Measurements from ENCODE around the gene RASA1. TPM values are rescaled to one million over a fixed set of nuclear protein-coding genes. Genes with fewer than 3 reads are reported as not detected.

Gene RASA1
- total and polyA plus RNA-seq, 11 donors: 5.7 to 21.9 (median 17.6) TPM

DNA sequence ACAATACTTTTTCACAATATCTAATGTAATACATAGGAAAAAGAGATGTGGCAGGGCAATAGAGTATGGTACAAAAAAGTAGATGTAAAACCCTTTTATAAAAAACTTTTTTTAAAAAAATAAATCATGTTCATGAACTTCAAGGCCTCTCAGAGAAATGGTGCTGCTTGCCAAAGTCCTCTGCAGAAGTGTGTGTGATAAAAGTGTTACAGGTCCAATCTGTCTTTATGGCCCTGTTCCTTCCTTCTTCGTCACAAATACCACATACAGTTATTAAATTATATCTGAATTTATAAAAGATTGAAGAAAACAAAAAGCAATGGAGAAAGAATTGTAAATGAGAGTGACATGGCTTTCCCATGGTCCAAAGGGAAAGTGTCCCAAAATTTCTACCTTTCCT is 166.8 kb downstream of the RASA1 start:
- Histone ChIP-seq H3K4me3 (no peak overlapping the region), H3K4me1 (no peaks in the 10 kb centered on the region), H3K36me3 (no peaks in the 10 kb centered on the region), H3K27ac (no peak overlapping the region), H3K9me3 (peaks cover 0 to 5% (median 0%) of the 10 kb centered on the region in 12 donors), H3K27me3 (no peaks in the 10 kb centered on the region)
- DNase-seq: no peak
- TF ChIP-seq, protein P1, sequence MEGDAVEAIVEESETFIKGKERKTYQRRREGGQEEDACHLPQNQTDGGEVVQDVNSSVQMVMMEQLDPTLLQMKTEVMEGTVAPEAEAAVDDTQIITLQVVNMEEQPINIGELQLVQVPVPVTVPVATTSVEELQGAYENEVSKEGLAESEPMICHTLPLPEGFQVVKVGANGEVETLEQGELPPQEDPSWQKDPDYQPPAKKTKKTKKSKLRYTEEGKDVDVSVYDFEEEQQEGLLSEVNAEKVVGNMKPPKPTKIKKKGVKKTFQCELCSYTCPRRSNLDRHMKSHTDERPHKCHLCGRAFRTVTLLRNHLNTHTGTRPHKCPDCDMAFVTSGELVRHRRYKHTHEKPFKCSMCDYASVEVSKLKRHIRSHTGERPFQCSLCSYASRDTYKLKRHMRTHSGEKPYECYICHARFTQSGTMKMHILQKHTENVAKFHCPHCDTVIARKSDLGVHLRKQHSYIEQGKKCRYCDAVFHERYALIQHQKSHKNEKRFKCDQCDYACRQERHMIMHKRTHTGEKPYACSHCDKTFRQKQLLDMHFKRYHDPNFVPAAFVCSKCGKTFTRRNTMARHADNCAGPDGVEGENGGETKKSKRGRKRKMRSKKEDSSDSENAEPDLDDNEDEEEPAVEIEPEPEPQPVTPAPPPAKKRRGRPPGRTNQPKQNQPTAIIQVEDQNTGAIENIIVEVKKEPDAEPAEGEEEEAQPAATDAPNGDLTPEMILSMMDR (IDR thresholded peaks at IDR 0.05): no peak
- TF ChIP-seq POLR2A (IDR thresholded peaks at IDR 0.05): no peak
- ATAC-seq: no peak
- 65 to 79% (median 69%) methylated on average over 1 of the region's 1 CpG for WGBS, 4 donors
- intact Hi-C loops (cut with DNase I): no loop called here

DNA sequence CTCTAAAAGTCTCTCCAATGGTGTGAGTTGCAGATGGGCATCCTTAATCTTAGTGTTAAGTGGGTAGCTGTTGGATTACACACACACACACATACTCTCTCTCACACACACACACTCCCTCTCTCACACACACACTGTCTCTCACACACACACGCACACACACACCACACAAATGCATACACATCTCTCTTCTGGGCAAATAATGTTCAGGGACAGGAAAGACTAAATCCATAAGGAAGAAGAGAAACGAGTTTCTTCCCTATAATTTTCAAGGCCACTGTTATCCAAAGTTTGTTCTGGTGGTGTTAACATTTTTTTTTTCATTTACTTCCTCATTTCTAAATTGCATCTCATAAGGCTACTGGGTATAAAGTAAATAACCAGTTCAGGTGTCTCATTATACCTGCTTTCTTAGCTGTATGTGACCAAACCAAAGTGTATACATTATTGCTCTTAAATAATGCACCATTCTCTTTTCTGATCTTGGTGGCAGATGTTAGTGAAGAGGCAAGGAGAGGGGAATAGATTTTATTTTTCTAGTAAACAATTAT is 167.5 kb downstream of the RASA1 start:
- Histone ChIP-seq H3K36me3 (no peaks in the 10 kb centered on the region), H3K27ac (no peak overlapping the region), H3K4me3 (no peak overlapping the region), H3K4me1 (no peaks in the 10 kb centered on the region), H3K9me3 (peaks cover 0 to 11% (median 0%) of the 10 kb centered on the region in 12 donors), H3K27me3 (no peaks in the 10 kb centered on the region)
- intact Hi-C loops (cut with DNase I): no loop called here
- ATAC-seq (no peak), DNase-seq (no peak)
- 64 to 72% (median 67%) methylated on average over 2 of the region's 2 CpGs for WGBS, 4 donors
- TF ChIP-seq, protein P1 (IDR thresholded peaks at IDR 0.05): no peak
- TF ChIP-seq POLR2A (IDR thresholded peaks at IDR 0.05): no peak

DNA sequence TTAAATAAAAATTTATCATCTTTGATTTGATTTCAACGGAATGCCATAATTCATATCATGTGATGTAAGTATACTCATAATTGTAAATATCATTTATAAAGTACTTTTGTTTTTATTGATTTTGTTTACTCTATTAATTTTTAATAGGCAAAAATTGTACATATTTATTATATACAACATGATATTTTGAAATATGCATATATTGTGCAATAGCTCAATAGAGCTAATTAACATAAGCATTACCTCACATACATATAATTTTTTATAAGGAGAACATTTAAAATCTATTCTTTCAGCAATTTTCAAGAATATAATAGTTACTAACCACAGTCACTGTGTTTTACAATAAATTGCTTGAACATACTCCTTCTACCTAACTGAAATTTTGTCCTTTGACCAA is 170.0 kb downstream of the RASA1 start:
- no peaks in the 10 kb centered on the region for H3K4me1 ChIP-seq
- 71 to 78% (median 77%) methylated on average over 1 of the region's 1 CpG for WGBS, 4 donors
- intact Hi-C loops (cut with DNase I): no loop called here

DNA sequence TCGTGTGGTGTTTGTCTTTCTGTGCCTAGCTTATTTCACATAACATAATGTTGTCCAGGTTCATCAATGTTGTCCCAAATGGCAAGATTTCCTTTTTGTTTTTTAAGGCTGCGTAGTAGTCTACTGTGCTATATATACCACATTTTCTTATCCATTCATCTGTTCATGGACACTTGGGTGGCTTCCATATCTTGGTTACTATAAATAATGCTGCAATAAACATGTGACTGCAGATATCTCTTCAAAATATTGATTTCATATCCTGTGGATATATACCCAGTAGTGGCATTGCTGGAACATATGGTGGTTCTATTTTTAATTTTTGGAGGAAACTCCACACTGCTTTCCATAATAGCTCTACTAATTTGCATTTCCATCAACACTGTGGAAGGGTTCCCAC is 170.5 kb downstream of the RASA1 start:
- DNase-seq (no peak), ATAC-seq (no peak)
- intact Hi-C loops (cut with DNase I): no loop called here
- Histone ChIP-seq H3K36me3 (no peaks in the 10 kb centered on the region), H3K27me3 (no peaks in the 10 kb centered on the region), H3K9me3 (peaks cover 0 to 15% (median 0%) of the 10 kb centered on the region in 12 donors), H3K4me1 (no peaks in the 10 kb centered on the region), H3K27ac (no peak overlapping the region), H3K4me3 (no peak overlapping the region)
- 69 to 77% (median 74%) methylated on average over 2 of the region's 2 CpGs for WGBS, 4 donors
- TF ChIP-seq, protein P1 (IDR thresholded peaks at IDR 0.05): no peak
- no peak for TF ChIP-seq POLR2A (IDR thresholded peaks at IDR 0.05)

More for the DNA sequence above, 170.0 kb downstream of the RASA1 start:
- TF ChIP-seq POLR2A (IDR thresholded peaks at IDR 0.05): no peak
- TF ChIP-seq, protein P1 (IDR thresholded peaks at IDR 0.05): no peak
- H3K27ac ChIP-seq: no peak overlapping the region
- ATAC-seq (no peak), DNase-seq (no peak)
- H3K27me3 ChIP-seq: no peaks in the 10 kb centered on the region
- no peaks in the 10 kb centered on the region for H3K36me3 ChIP-seq
- peaks cover 0 to 15% (median 0%) of the 10 kb centered on the region in 12 donors for H3K9me3 ChIP-seq
- H3K4me3 ChIP-seq: no peak overlapping the region

Other genes with a start within 250 kb of the RASA1 start
- gene CCNH, start 145.0 kb downstream of the RASA1 start, total RNA-seq: 10 to 100 TPM; 22.2 to 41.3 (median 23.3) TPM
- gene CCNH, start 145.0 kb downstream of the RASA1 start, polyA plus RNA-seq: 10 to 100 TPM; 27.9 to 36.0 TPM